ENCODE results near the gene IFT57.

DNA sequence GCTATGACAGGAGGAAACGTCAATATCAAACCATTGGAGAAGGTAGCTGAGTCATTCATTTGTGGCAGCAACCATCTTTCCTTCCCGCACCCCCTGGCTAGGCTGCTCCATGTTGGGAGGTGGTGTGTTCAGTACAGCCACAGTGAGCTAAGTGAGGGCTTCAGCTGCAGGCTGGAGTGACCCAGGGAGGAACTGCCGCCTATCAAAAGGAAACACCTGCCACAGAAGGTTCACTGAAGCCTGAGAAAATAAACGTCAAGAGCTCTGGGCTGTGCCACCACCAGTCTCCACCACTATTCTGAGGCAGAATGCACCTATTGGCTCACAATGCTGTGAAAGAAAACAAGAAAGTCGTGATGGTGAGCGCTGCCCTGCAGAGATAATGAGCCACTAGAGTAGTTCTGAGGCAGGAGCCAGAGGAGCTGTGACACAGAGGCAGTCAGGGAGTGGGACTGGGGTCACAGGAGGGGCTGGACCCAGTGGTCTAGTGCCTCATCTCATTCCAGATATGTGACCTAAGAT lies 96.6 kb downstream of the IFT57 start:
- TF ChIP-seq POLR2AphosphoS5 (IDR thresholded peaks at IDR 0.05; ENCODE audit: low read depth, low read length) (no peak), YY1 (IDR thresholded peaks at IDR 0.05; ENCODE audit: low read depth, low read length) (no peak), EP300 (IDR thresholded peaks at IDR 0.05; ENCODE audit: borderline replicate concordance in 1 of 2, low read depth in 2 of 2, low read length in 2 of 2) (no peak), EZH2 (IDR thresholded peaks at IDR 0.05; ENCODE audit: low read depth, low read length, severe bottlenecking) (no peak), ATF2 (IDR thresholded peaks at IDR 0.05; ENCODE audit: low read length) (no peak), POLR2A (IDR thresholded peaks at IDR 0.05; ENCODE audit: control extremely low read depth in 1 of 2, low read depth in 2 of 2, low read length in 2 of 2) (no peak), SIRT6 (IDR thresholded peaks at IDR 0.05; ENCODE audit: low read length) (no peak), HDAC6 (IDR thresholded peaks at IDR 0.05; ENCODE audit: low read depth, low read length) (no peak), NRF1 (IDR thresholded peaks at IDR 0.05; ENCODE audit: low read depth, low read length) (no peak), RAD21 (IDR thresholded peaks at IDR 0.05 in 1 of 2, conservative IDR thresholded peaks at IDR 0.05 in 1 of 2; ENCODE audit: low read depth in 2 of 2, low read length in 2 of 2) (no peak), CHD2 (IDR thresholded peaks at IDR 0.05; ENCODE audit: low read length) (no peak), JUND (IDR thresholded peaks at IDR 0.05; ENCODE audit: low read length) (no peak), TAF1 (IDR thresholded peaks at IDR 0.05; ENCODE audit: low read depth, low read length) (no peak)
- TF ChIP-seq, protein P1, sequence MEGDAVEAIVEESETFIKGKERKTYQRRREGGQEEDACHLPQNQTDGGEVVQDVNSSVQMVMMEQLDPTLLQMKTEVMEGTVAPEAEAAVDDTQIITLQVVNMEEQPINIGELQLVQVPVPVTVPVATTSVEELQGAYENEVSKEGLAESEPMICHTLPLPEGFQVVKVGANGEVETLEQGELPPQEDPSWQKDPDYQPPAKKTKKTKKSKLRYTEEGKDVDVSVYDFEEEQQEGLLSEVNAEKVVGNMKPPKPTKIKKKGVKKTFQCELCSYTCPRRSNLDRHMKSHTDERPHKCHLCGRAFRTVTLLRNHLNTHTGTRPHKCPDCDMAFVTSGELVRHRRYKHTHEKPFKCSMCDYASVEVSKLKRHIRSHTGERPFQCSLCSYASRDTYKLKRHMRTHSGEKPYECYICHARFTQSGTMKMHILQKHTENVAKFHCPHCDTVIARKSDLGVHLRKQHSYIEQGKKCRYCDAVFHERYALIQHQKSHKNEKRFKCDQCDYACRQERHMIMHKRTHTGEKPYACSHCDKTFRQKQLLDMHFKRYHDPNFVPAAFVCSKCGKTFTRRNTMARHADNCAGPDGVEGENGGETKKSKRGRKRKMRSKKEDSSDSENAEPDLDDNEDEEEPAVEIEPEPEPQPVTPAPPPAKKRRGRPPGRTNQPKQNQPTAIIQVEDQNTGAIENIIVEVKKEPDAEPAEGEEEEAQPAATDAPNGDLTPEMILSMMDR (IDR thresholded peaks at IDR 0.05; ENCODE audit: control extremely low read depth in 1 of 3, insufficient read depth in 1 of 3, low read depth in 1 of 3, low read length in 3 of 3) = no peak
